Smooth muscle cell (in vitro differentiated cells): ENCODE data around the gene PTPRK. TPM values are rescaled to one million over a fixed set of nuclear protein-coding genes. Genes with fewer than 3 reads are reported as not detected.

ENCODE experiments used
- DNase-seq: peaks from one replicate; lab custom pipeline; 2025; ENCODE audit not compliant: unreplicated experiment; lab: John Stamatoyannopoulos, UW
- H2AFZ ChIP-seq: fragments of 200-600 bp; sonication (generic); 2 replicates; pipeline ENCODE4 v1.6.0; 2016; ENCODE audit warnings: antibody characterized with exemption, low read depth, mild to moderate bottlenecking
- H3F3A ChIP-seq: fragments of 200-600 bp; sonication (generic); 2 replicates; pipeline ENCODE4 v1.6.0; 2017; ENCODE audit warnings: antibody characterized with exemption, low read depth
- H3K27ac ChIP-seq: fragments of 200-600 bp; sonication (generic); 2 replicates; pipeline ENCODE4 v1.5.1; 2016; ENCODE audit warnings: low read depth, mild to moderate bottlenecking
- H3K27me3 ChIP-seq: fragments of 200-600 bp; sonication (generic); 2 replicates; pipeline ENCODE4 v1.6.1; 2016; ENCODE audit warnings: low read depth, mild to moderate bottlenecking
- H3K36me3 ChIP-seq: fragments of 200-600 bp; sonication (generic); 2 replicates; pipeline ENCODE4 v1.5.1; 2016; ENCODE audit warnings: low read depth
- H3K4me1 ChIP-seq: fragments of 200-600 bp; sonication (generic); 2 replicates; pipeline ENCODE4 v1.5.1; 2016; ENCODE audit warnings: low read depth
- H3K4me2 ChIP-seq: fragments of 200-600 bp; sonication (generic); 2 replicates; pipeline ENCODE4 v1.6.0; 2016; ENCODE audit warnings: mild to moderate bottlenecking
- H3K4me3 ChIP-seq: fragments of 200-600 bp; sonication (generic); 2 replicates; pipeline ENCODE4 v1.5.1; 2016; ENCODE audit warnings: mild to moderate bottlenecking
- H3K79me2 ChIP-seq: fragments of 200-600 bp; sonication (generic); 2 replicates; pipeline ENCODE4 v1.6.0; 2016; ENCODE audit warnings: low read depth, mild to moderate bottlenecking
- H3K9ac ChIP-seq: fragments of 200-600 bp; sonication (generic); 2 replicates; pipeline ENCODE4 v1.6.0; 2016; ENCODE audit warnings: low read depth
- H3K9me3 ChIP-seq: fragments of 200-600 bp; sonication (generic); replicated peaks from 2 replicates; pipeline ENCODE4 v1.5.1; 2016; ENCODE audit warnings: low read depth
- H4K20me1 ChIP-seq: fragments of 200-600 bp; sonication (generic); 2 replicates; pipeline ENCODE4 v1.6.0; 2016; ENCODE audit warnings: low read depth
- CTCF ChIP-seq: fragments of 200-600 bp; sonication (generic); IDR thresholded peaks from 2 replicates; pipeline ENCODE4 v1.5.1; 2017; ENCODE audit warnings: borderline replicate concordance, mild to moderate bottlenecking, antibody characterized with exemption; ENCODE audit not compliant: insufficient read depth, poor library complexity, severe bottlenecking
- WGBS: methylation state at CpG from one replicate; pipeline ENCODE4 v1.1.7; 2016; ENCODE audit warnings: low lambda C conversion rate; 5-methylcytosine and 5-hydroxymethylcytosine counted together
- polyA plus RNA-seq: library from polyadenylated mRNA; unstranded; fragments of >200 nt; fragmentation: Nextera tagmentation; extraction: Ambion mirVana; gene quantifications from 2 replicates; pipeline ENCODE4 v1.2.1, GENCODE V29; 2016
- total RNA-seq: library from RNA; depleted of rRNA; stranded (reverse); fragments of >200 nt; gene quantifications from 2 replicates; pipeline ENCODE4 v1.2.3, GENCODE V29; 2014

The PTPRK gene
- total and polyA plus RNA-seq, 2 experiments from 2014 or later: 21.7 to 50.4 TPM

GRCh38 chr6:128336436-128337095 is 183.8 kb downstream of the PTPRK start:
- no peak overlapping the region for H3K4me3 ChIP-seq
- no peaks in the 10 kb centered on the region for H3F3A ChIP-seq
- WGBS: 56% methylated on average over 3 of the region's 3 CpGs
- TF ChIP-seq CTCF: no peak
- H3K4me2 ChIP-seq: no peak overlapping the region
- no peak overlapping the region for H2AFZ ChIP-seq
- no peak for DNase-seq
- H3K27ac ChIP-seq: no peak overlapping the region
- no peaks in the 10 kb centered on the region for H3K9me3 ChIP-seq
- no peaks in the 10 kb centered on the region for H3K36me3 ChIP-seq
- H3K4me1 ChIP-seq: peaks cover 5% of the 10 kb centered on the region
- H3K27me3 ChIP-seq: no peaks in the 10 kb centered on the region
- no peak overlapping the region for H3K9ac ChIP-seq
- peaks cover 7% of the 10 kb centered on the region for H3K79me2 ChIP-seq
- H4K20me1 ChIP-seq: peaks cover 24% of the 10 kb centered on the region

GRCh38 chr6:128335963-128336362 is 184.4 kb downstream of the PTPRK start:
- H3K9me3 ChIP-seq: no peaks in the 10 kb centered on the region
- H3K27ac ChIP-seq: no peak overlapping the region
- H3K4me3 ChIP-seq: no peak overlapping the region
- no peak for DNase-seq
- peaks cover 5% of the 10 kb centered on the region for H3K4me1 ChIP-seq
- H4K20me1 ChIP-seq: peaks cover 24% of the 10 kb centered on the region
- no peaks in the 10 kb centered on the region for H3F3A ChIP-seq
- no peak overlapping the region for H2AFZ ChIP-seq
- H3K36me3 ChIP-seq: no peaks in the 10 kb centered on the region
- no peak for TF ChIP-seq CTCF
- H3K79me2 ChIP-seq: peaks cover 1% of the 10 kb centered on the region
- WGBS: 89% methylated on average over 1 of the region's 1 CpG
- H3K27me3 ChIP-seq: no peaks in the 10 kb centered on the region
- no peak overlapping the region for H3K4me2 ChIP-seq
- H3K9ac ChIP-seq: no peak overlapping the region

DNA sequence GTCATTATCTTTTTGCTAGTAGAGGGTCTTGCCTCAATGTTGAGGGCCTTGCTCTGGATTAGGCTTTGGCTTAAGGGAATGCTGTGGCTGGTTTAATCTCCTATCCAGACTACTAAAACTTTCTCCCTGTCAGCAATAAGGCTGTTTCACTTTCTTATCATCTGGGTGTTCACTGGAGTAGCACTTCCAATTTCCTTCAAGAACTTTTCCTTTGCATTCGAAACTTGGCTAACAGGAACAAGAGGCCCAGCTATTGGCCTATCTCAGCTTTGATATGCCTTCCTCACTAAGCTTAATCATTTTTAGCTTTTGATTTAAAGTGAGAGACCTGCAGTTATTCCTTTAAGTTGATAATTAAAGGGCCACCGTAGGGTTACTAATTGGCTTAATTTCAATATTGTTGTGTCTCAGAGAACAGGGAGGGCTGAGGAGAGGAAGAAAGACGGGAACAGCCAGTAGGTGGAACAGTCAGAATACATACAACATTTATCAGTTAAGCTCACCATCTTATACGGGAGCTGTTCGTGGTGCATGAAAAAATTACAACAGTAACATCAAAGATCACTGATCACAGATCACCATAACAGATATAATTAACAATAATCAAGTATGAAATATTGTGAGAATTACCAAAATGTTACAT is 186.7 kb downstream of the PTPRK start:
- WGBS: 58% methylated on average over 5 of the region's 5 CpGs
- no peak for DNase-seq
- H3K79me2 ChIP-seq: peaks cover 4% of the 10 kb centered on the region

More for the DNA sequence above, 186.7 kb downstream of the PTPRK start:
- Histone ChIP-seq H3K27ac (no peak overlapping the region), H3K4me1 (no peaks in the 10 kb centered on the region), H3K4me3 (no peak overlapping the region), H3K27me3 (no peaks in the 10 kb centered on the region), H3K4me2 (peak overlapping the region; percentile 8), H3K36me3 (no peaks in the 10 kb centered on the region), H3K9ac (no peak overlapping the region), H3K9me3 (no peaks in the 10 kb centered on the region), H2AFZ (no peak overlapping the region), H3F3A (no peaks in the 10 kb centered on the region), H4K20me1 (peaks cover 18% of the 10 kb centered on the region)
- TF ChIP-seq CTCF: no peak
